ENCODE data around the gene KRT39.
"Not testable (repeated sequence)": the region's sequence is repeated elsewhere in the genome, so short reads cannot be mapped to it uniquely, and the experiment has no call there.

KRT39 gene

GRCh38 chr17:40940266-40940665 lies 26.5 kb downstream of the KRT39 start:
- no peak for DNase-seq (ENCODE audit: low read depth in 2 of 3, low spot score in 1 of 3)

DNA sequence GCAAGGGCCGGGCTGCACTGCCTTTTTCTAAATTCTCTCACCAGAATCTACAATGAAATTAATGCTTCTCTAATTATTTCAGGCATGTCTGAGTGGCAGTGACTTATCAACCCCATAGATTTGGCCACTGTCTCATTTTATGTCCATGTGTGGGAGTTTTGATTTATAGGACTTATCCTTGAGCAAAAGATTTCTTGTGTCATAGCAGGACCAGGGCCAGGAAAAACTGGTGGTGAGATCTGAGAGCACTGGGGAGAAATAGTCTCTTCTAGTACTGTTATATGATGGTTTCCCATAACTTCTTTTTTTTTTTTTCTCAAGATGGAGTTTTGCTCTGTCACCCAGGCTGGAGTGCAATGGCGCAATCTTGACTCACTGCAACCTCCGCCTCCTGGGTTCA lies 27.8 kb downstream of the KRT39 start:
- no peak for DNase-seq (ENCODE audit: low read depth in 2 of 3, low spot score in 1 of 3)

- no peak for DNase-seq (ENCODE audit: low read depth in 2 of 3, low spot score in 1 of 3)
Measured at GRCh38 chr17:40937384-40937819, 29.3 kb downstream of the KRT39 start, which contains the start of gene KRT23. Gene KRT23 (minus strand): TSS chr17:40937646. CDS start chr17:40936603, 1,043 bp downstream.

- no peak for DNase-seq (ENCODE audit: low read depth in 2 of 3, low spot score in 1 of 3)
Measured at GRCh38 chr17:40936976-40937375, 29.8 kb downstream of the KRT39 start.

DNA sequence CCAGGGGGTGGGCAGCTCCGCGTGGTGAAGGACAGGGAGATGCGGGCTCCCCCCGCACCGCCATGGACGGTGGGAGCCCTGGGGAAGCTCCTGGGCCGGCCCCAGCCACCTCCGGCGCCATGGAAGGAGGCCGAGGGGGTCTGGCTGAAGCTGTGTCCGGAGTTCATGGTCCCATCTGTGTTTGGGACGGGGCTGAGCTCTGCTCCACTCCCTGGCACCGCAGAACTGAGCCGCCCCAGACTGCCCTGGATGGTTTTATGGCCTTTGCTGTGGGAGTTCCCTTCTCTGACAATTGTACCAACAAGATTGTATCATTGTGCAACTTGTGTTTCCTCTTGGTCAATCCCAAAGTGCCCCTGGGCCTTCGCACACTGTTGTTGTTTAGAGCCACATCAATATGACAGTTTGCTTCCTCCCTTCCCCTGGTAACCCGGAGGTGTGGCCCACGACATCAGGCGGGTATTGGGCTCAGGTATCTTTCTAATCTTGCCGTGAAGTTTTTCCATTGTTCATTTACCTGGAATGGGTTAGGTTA lies 30.2 kb downstream of the KRT39 start:
- DNase-seq (ENCODE audit: low read depth in 2 of 3, low spot score in 1 of 3), result no peak

DNA sequence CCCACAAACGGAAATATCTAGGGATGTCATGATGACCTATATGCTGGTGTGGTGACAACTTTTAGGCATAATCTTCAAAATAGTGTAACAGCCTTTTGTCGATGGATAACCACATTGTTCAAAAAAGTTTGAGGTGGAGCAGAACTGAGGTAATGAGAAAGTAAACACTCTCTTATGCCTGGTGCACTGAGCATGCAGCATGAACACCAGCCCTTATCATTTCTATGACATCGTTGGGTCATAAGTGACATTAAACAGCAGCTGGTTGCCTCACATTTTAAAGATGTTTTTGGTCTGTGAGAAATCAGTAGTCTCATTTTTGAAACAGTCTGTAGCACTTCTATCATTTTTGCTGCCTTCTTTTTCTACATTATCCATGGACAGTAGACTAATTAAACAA lies 31.1 kb downstream of the KRT39 start:
- no peak for DNase-seq (ENCODE audit: low read depth in 2 of 3, low spot score in 1 of 3)

DNA sequence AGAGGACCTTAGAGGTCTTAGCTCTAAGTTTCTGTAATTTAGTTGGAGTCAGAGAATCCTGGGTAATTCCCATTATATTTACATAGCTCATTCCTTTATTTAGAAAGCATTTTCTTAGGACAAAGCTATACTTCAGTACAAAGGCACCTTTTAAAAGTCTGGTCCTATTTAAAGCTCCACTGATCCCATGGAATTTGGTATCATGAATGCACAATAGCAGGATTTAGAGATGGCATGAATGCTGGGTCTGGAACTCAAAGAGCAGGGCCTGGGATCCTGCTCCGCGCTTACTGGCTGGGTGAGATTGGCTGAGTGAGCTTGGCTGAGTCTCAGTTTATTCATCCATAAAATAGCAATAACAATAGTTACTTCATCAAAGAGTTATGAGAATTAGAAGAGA lies 34.1 kb downstream of the KRT39 start:
- no peak for DNase-seq (ENCODE audit: low read depth in 2 of 3, low spot score in 1 of 3)

DNA sequence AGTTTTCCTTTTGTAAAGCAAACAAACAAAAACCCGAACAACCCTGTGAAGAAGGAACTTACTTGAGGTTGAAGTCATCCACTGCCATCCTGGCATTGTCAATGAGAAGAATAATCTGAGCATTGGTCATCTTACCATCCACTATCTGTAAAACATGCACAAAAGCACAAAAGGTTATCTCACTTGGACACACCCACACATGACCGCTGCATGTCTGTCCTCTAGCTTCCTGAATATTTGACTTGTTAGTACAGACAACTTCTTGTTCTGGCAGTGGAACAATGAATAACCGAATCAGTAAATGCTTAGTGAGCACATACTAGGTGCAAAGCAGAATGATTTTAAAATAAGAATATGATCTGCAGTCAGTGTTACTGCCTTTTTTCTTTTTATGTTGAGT lies 35.4 kb downstream of the KRT39 start:
- DNase-seq (ENCODE audit: low read depth in 2 of 3, low spot score in 1 of 3), result no peak

- no peak for DNase-seq (ENCODE audit: low read depth in 2 of 3, low spot score in 1 of 3)
Measured at GRCh38 chr17:40926341-40926740, 40.4 kb downstream of the KRT39 start.

DNA sequence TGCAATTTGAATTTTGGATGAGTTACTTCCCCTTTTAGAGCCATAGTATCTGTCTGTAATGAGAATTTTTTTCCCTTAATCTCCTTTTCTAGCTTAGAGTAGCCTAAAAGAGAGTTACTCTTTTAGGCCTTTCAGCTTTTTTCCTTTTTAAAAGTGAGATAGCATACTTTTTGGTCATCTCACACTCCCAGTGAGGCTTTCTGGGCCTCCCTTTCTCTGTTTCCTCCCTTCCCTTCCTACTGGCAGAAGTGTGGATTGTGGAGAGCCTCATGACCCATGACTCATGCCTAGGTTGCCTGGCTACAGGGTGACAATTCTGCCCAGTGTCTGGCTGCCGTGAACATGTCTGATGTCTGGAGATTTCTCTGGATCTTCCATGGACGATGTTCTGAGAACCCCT lies 44.5 kb downstream of the KRT39 start:
- no peak for DNase-seq (ENCODE audit: low read depth in 2 of 3, low spot score in 1 of 3)

DNA sequence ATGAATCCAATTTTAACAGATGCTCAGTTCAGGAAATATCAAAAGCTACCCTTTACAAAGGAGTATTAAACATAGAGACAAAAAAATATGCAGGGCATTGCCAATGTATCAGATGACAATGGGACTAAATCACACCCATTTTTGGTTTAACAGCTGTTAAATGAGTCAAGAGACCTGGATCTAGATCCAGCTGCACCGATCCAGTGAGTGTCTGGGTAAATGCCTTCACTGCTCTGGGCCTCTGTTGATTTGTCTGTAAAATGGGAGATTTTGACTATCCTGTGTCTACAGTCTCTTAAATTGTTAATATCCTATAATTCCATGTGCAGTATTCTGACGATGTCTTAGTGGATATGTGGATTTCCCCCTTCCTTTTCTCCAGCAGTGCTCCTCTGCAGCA lies 45.7 kb downstream of the KRT39 start:
- no peak for DNase-seq (ENCODE audit: low read depth in 2 of 3, low spot score in 1 of 3)

DNA sequence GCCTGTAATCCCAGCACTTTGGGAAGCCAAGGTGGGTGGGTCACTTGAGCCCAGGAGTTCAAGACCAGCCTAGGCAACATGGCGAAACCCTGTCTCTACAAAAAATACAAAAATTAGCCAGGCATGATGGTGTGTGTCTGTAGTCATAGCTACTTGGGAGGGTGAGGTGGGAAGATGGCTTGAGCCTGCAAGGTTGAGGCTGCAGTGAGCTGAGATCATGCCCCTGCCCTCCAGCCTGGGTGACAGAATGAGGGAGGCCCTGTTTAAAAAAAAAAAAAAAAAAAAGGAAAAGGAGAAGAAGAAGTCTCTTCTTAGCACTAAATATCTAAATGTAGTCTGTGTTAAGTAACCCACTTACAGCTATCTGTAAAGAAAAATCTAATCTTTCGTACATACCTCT lies 49.6 kb downstream of the KRT39 start:
- DNase-seq (ENCODE audit: low read depth in 2 of 3, low spot score in 1 of 3), result not testable (repeated sequence)

DNA sequence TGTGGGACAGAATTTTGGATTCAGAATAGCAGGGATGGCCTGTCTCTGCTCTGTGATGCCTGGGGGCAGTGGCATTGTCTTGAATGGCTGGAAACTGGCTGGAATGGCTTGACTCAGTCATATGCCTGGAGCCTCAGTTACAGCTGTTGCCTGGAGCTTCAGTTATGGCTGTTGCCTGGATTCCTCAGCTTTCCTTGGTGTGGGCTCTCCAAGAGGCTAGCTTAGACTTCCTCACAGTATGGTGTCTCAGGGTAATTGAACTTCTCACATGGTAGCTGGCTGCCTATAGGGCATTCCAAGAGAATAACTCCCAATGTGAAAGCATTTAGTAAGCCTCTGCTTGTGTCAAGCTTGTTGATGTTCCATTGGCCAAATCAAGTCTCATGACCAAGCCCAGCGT lies 50.4 kb downstream of the KRT39 start:
- no peak for DNase-seq (ENCODE audit: low read depth in 2 of 3, low spot score in 1 of 3)

DNA sequence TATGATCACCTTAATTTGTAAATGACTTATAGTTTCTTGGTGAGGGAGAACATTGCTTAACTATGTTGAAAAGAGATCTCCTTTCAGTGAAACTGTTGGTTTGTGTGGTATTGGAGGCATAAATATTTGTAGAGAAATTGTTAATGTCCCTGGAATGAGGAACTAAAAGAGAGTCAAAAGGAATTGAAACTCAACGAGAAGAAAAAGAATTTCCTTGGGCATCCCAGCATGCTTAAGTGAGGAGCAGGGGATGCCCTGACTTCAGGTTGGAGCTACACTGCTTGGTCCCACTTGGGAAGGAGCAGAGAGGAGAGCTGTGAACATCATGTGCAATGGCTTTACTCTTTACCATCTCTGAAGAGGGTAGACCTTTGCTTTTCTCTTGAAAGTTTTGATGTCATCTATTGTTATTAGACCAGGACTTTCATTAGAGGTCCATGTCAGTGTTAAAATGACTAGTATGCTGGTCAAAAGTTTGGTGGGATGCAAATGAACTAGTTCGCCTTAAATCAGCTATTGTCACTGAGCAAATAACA lies 51.0 kb downstream of the KRT39 start:
- no peak for DNase-seq (ENCODE audit: low read depth in 2 of 3, low spot score in 1 of 3)

DNA sequence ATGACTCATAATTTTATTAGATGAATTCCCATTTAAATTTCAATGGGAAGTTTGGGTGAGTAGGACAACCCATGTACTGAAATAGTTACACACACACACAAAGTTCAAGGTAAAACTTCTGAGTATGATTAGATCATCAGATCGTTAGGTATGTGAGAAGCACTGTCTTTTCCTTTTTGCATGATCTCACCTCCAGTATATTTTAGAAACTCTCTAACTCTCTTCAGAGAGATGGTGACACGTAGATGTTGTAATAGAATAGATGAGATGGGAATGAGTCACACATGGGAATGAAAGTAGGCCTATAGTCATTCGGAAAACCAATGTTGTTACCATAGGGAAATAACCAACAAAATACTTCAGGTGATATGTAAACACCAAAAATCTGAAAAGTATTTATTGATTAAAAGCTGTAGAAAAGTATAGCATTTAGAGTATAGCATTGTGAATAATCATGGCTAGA lies 51.5 kb downstream of the KRT39 start:
- no peak for DNase-seq (ENCODE audit: low read depth in 2 of 3, low spot score in 1 of 3)

GRCh38 chr17:40914075-40914855 lies 52.5 kb downstream of the KRT39 start:
- no peak for DNase-seq (ENCODE audit: low read depth in 2 of 3, low spot score in 1 of 3)

GRCh38 chr17:40912486-40913210 lies 54.1 kb downstream of the KRT39 start:
- no peak for DNase-seq (ENCODE audit: low read depth in 2 of 3, low spot score in 1 of 3)

DNA sequence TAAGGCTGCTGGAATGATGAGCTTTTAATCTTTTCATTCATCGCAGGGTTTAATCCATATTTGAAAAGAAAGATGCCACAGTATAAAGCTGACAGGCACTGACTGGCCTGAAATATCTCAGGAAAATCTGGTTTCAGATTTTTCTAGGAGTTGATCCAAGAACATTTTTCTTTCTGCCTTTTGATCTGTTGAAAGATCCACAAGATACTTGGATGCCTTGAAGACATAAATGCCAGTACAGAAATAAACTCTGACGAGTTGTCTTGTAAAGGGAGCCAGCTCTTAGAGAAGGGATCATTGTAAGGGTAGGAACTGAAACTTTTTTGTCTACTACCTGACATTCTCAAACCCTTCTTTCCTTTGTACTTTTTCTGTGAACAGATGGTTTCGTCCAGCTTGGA lies 56.3 kb downstream of the KRT39 start:
- no peak for DNase-seq (ENCODE audit: low read depth in 2 of 3, low spot score in 1 of 3)

DNA sequence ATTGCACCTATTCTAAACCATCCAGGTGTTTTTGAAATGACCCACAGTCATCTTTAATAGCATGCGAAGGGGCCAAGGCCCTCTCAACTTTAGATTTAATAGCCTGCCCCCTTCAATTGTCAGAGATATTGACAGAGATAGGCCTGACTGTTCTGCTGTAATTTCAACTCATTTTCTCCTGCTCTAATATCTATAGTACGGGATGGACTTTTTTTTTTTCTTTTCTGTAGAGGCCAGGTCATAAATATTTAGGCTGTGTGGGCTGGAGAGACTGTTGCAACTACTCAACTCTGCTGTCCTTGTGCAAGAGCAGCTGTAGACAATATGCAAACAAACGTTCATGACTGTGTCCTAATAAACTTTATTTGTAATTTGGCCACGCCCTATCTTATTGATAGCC lies 57.0 kb downstream of the KRT39 start:
- no peak for DNase-seq (ENCODE audit: low read depth in 2 of 3, low spot score in 1 of 3)

DNA sequence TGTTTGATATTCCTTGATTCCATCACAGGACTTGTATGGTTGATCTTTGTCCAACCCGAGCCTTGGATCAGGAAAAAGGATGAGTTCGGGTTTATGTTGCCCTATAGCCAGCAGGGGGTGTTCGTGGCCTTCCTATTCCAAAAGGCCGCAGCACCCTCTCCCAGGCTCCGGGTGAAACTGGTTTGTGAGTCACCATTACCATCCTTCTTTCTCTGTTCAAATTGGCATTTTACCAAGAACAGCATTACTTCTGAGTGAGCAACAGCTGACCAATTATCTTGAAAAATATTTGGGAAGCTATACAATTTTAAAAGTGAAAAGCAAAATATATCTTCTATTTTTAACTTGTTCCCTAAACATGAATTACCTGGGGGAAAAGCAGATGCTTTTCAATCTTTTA lies 57.4 kb downstream of the KRT39 start:
- DNase-seq (ENCODE audit: low read depth in 2 of 3, low spot score in 1 of 3), result peak; percentile 47 to 58 (median 54)

Data from stimulated activated CD4-positive, alpha-beta T cell treated with anti-CD3 and anti-CD28 coated beads, Interleukin-12 subunit alpha, Interleukin-12 subunit beta, amount 100 ng/mL, for 48 hours (primary cell).